Fibroblast of skin of right biceps (primary cell): ENCODE results near the gene TRIM40.
A peak's percentile ranks its signal among the peaks of the same experiment; 100 is the strongest.

ENCODE experiments used
- DNase-seq: peaks from one replicate; pipeline ENCODE4 v3.0.0-alpha.2; 2013

Gene TRIM40

DNA sequence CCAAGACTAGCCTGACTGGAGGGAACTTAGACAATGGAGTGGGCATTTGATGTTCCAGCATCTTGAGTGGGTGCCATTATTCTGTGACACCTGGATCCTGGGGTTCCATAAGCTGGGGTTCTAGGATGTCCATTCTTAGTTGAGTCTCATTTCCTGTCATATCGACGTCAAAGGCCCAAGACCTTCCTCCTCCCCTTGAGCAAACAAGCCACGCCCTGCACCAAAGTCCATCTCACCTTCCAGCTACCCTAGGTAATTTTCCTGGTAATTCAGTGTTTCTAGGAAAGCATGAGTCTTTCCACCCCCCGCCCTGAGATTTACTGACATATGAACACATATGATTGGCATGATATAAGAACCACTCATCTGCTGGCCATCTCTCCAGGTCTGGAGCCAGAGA lies at the start of gene TRIM40:
Gene TRIM40 (plus strand): TSS at position 384 of the 400 bp plus-strand sequence. CDS start 897 bp downstream, outside the sequence.
- no peak for DNase-seq

- DNase-seq = no peak
Measured at GRCh38 chr6:30087876-30088275, 48.1 kb upstream of the TRIM40 start.

DNA sequence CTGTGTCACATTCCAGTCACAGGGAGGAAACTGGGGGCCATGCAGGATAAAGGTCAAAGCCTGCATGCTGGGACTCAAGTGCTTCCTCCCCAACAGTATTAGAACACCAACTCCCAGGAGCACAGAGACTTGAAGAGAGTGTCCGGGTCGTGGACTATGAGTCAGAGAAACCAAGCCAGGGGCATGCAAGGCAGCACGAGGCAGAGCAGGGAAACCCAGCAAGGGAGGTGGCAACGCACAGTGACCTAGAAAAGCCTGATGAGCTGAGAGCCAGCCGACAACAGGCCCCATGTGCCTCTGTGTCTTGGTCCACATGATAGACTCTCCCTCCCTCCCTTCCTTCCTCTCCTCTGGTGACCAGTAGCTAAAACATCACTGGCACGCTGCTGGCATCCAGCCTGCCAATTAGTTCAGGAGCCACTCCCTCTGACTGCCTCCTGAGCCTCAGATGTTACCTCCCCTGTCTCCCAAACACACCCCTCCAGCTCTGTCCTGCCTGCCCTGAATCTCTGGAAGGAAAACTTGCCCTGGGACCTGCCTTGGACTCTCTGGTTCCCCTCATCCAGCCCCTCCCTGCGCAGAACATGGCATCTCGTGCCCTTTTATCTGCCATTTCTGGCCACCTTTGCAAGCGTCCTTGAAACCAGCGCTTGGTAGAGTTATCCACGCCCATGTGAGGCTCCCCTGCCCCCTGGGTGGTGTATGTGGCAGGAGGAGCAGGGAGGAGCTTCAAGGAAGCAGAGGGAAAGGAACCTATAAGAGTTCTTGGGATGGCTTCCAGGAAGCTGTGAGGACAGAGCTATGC lies 44.2 kb upstream of the TRIM40 start:
- DNase-seq = peak; percentile 66

DNA sequence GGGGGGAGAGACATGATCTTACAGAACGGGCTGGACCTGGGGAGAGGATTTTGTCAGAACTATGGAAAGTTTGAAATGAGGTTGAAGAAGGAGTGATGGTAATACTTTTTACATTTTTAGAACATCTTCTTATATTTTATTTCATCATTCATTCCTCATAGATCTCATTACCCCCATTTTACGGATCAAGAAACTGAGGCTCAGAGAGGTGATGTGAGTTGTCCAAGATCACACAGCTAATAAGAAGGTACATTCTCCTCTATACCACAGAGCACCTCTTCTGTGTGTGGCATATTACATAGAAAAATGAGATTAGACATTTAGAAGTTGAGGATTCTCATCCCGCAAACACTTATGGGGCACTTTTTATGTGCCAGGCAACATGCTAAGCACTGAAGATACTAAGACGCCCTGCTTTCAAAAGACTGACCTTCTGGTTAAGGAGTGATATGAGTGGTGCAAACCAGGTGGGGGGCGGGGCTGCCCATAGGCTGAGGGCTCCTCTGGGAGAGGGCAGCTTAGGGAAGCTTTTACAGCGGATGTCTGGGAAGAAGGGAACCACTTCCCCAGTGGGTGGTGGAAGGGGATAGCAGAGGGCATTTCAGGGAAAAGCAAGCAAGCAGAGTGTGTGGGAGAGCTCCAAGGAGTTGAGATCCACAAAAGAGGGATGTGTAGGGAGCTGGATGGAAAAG lies 42.9 kb upstream of the TRIM40 start:
- no peak for DNase-seq

GRCh38 chr6:30093951-30094661 lies 41.8 kb upstream of the TRIM40 start:
- no peak for DNase-seq

DNA sequence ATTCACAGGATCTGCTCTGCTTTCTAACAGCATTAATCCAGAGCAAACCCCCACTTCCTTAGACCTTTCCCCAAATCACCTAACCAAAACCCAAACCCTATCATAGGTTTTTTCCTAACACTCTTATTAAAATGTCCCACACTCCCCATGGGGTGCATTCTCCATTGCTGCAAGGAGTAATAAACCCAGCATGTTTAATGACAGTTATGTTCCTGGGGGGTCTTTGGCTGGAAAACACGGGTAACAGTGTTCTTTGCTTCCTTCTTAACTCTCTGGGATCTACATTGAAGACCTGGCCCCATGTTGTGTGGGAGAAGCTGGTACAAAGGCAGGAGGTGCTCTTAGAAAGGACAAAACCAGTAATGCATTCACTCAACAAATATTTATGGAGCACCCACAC lies 39.1 kb upstream of the TRIM40 start:
- DNase-seq = no peak

- no peak for DNase-seq
Measured at GRCh38 chr6:30097902-30098768, 37.8 kb upstream of the TRIM40 start.

DNA sequence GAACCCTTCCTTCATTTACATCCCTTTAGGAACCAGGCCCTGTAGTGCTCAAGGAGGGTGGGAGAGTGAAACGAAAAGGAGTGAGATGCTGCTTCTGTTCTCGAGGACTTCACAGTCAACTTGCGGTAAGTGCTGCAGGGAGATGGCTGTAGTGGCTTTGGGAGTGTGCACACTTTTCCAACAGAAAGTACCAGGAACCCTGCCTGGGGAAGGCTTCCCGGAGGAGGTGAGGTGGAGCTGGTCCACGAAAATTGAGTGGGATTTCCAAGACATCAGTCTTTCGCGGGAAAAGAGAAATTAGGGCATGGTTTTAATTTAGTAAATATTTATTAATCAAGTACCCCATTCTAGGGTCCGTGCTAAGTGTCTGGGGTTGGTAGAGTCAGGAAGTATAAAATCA lies 35.8 kb upstream of the TRIM40 start:
- no peak for DNase-seq

GRCh38 chr6:30100585-30101443 lies 35.1 kb upstream of the TRIM40 start:
- DNase-seq = no peak

DNA sequence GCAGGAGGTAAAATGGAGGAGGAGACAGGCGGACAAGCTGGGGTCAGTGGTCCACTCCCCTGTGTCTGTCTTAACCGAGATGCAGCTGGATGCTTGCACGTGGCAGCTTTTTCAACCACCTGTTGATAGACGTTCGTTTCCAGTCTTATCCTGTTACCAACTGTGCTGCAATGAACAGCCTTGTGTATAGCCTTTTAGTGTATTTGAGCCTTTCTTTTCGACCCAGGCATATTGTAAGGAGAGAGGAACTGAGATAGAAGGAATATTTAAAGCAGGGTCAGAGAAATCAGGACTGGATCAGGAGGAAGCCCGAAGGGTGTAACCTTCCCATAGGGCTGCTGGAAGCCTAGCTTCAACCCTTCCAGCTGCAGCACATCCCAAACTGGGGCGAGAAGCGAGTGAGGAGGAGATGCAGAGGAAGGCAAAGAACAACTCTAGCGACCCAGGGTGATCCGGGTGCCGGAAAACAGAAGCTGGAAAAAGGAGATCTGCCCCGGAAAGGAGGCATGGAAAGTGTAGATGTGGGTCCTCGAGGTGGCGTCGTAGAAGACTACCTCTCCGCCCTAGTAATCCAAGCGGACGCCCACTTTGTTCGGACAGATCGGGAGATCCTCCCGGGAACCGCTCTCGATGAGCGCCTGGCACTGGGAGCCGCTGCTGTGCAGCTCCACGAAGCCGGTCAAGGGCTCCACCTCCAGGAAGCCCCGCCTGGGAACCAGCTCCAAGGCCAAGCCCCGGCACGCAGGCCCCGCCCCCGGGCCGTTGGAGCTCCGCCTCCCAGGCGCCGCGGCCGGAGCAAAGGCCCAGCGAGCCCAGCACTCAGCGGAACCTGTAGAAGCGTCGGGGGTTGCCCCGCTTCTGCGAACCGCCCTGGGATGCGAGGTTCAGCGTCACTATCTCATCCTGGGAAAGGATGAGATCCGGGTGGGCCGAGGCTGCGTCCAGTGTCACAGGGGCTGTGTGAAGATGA lies 34.2 kb upstream of the TRIM40 start:
- peak; percentile 82 for DNase-seq

GRCh38 chr6:30102414-30102969 lies 33.4 kb upstream of the TRIM40 start:
- DNase-seq = peak; percentile 55

DNA sequence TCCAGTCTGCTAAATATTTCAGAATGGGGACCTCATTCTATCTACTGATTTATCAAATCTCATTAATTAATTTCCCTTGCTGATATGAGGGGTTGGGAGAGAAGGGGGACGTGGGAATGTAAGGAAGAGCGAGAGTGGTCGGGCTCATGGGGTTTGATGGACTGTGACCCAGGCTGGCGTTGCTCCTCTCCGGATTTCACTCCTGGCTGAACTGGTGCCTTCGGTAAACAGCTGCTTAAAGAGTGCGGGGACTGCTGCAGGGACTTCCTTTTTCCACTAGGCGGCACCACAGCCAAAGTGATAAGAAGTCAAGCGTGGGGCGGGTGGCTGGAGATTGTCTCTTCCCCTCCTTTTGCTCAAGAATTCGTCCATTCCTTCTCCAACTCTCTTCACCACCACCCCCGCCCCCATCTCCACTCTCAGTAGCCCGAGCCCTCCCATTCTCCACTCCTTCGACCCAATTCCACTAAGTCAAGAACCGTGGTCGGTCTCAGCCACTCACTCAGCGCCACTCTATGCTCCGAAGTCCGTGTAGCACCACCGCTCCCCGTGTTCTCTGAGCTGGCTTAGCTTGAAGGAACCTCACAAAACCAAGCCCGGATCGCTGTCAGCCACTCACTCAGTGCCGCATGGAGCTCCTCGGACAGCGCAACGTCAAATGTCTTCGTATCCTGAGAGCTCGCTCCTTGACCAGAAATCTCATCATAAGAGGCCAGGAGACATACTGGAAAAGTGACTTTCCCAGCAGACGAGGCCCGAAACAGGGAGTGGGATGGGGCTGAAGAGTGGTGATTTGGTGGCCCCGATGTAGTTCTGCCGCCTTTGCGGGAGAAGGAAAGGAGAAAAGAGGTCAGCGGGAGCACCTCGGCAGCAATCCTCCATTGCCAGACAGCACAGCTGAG lies 32.7 kb upstream of the TRIM40 start:
- DNase-seq = peak; percentile 86

- DNase-seq = no peak
Measured at GRCh38 chr6:30103872-30104179, 32.1 kb upstream of the TRIM40 start.

DNA sequence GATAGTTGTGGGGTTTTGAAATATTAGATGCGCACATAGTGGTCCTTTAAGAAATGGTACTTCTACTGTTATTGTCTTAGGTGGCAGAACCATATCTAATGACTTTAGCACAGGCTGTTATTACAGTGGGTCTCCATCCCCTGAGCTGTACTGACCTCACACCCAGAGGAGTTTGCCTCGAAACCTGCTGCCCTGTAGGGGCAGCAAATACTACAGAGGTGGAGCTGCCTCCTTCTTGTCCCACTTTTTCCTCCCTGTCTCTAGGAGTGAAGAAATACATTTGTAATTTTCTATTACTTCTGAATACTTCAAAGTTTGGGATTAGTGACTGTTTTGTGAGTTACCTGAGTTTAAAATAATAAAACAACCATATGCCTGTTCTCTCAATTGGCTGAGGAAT lies 31.3 kb upstream of the TRIM40 start:
- DNase-seq = no peak

DNA sequence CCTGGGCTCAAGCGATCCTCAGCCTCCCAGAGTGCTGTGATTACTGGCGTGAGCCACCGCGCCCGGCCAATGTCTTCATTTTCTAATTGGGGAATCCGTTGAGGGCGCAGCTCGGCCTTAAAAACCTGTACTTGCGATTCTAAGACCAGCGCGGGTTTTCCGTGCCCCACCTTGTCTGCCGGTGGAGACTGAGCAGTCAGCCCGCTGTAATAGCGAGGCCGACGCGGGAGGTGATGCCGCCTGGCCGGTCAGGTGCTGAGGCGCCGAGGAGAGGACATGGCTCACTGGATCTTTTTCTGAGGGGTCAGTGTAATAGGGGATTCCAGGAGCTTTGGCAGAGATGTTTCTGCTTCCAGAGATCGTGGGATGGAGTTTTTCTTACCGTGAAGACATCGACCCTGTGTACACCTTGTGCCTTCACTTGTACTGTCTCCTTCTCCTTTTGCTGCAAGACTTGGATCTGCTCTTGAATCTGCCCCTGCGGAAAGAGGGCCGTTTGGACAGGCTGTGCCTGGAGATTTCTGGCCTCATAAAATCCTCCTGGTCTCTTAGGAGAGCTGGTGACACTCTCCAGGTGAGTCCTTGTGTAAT lies 24.6 kb upstream of the TRIM40 start:
- no peak for DNase-seq

GRCh38 chr6:30112402-30112994 lies 23.4 kb upstream of the TRIM40 start:
- DNase-seq = no peak

DNA sequence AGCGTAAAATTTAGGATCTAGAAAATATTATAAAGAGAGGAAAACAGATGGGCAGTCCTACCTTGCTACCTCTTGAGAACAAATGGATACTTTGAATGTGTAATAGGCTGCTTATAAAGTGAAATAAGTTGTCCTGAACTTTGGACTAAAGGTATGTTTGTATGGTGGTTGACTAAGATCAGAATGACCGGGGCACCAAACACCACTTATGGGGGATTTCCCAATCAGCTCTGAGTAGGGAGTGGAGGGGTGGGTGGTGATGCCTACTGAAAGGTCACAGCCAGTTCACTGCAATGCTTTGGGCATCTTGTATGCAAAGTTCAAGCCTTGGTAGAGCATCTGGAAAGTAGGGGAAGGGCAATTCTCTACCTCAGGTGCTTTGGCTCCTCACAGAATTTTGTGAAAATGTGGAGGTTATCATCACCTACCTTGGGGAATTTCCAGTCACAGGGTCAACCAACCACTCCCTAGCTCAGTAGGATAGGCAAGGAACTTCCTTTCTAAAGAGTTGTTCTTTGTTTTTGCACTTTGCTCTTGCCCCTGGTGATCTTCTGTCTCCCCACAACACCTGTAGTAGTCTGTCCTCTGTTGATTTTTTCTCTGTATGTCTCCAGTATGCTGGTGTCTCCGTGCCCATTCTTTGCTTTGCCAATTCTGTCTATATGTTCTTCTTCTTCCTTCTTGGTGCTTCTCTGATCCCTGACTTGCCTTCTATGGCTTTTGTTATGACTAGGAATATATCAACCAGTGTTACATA lies 22.8 kb upstream of the TRIM40 start, which contains the start of gene TRIM31:
Gene TRIM31 (minus strand): TSS at position 88 of the 757 bp plus-strand sequence. CDS start 285 bp downstream, outside the sequence.
- no peak for DNase-seq
